Cardiac ventricle fibroblast (primary cell): ENCODE data around the gene MBNL1. TPM values are rescaled to one million over a fixed set of nuclear protein-coding genes. Genes with fewer than 3 reads are reported as not detected.

Experiments
- total RNA-seq: library from RNA; depleted of rRNA; stranded (reverse); fragments of >200 nt; gene quantifications from 2 replicates; pipeline ENCODE4 v1.2.3, GENCODE V29; 2015

Gene MBNL1
- total RNA-seq = 177 and 191 TPM in 2 replicates

GRCh38 chr3:152268555-152269055, at the start of gene MBNL1:
MBNL1 (plus strand) TSS chr3:152268929; CDS start chr3:152300194, 31,265 bp downstream.

